GM12878 (cell line): Measurements from ENCODE around the gene JAKMIP1. TPM values are rescaled to one million over a fixed set of nuclear protein-coding genes. Genes with fewer than 3 reads are reported as not detected.

Experiments used
- ATAC-seq: fragments of 200-7000 bp; cut with Tn5 transposase; 3 replicates; pipeline ENCODE4 v1.9.1; 2020; ENCODE audit warnings: mild to moderate bottlenecking, moderate library complexity
- BruUV-seq: library from RNA; stranded (reverse); fragments of 400-500 nt; replicated peaks from 2 replicates; lab custom pipeline; 2021; lab: Mats Ljungman, UMichigan
- CTCF ChIA-PET: fragments of 300-600 bp; sonication (Branson Sonifier 250); formaldehyde crosslinking; extraction: SDS; loops from one replicate; lab custom pipeline; 2021; ENCODE audit warnings: inconsistent platforms; lab: Yijun Ruan, JAX
- POLR2A ChIA-PET: fragments of 350-600 bp; formaldehyde crosslinking; extraction: SDS; loops from one replicate; lab custom pipeline; 2021; ENCODE audit warnings: inconsistent platforms; lab: Charles Lee
- RAD21 ChIA-PET: fragments of 300-600 bp; sonication (Branson Sonifier 250); formaldehyde crosslinking; loops from one replicate; lab custom pipeline; 2023; ENCODE audit warnings: antibody characterized with exemption; ENCODE audit not compliant: unreplicated experiment; lab: Charles Lee
- SMC1A ChIA-PET: fragments of 300-600 bp; sonication (Branson Sonifier 250); formaldehyde crosslinking; loops from one replicate; lab custom pipeline; 2023; ENCODE audit not compliant: unreplicated experiment, uncharacterized antibody; lab: Charles Lee
- DNase-seq: peaks from one replicate; pipeline ENCODE4 v3.0.0-alpha.2; 2011; ENCODE audit warnings: low read depth, low spot score
- FAIRE-seq: peaks from 3 replicates; lab custom pipeline; 2011; peaks lifted over from hg19 to GRCh38; lab: Jason Lieb, UNC
- H2AFZ ChIP-seq: 2 replicates; pipeline ENCODE4 v1.6.0; 2011; ENCODE audit warnings: low read depth, low read length, control low read depth; ENCODE audit not compliant: control insufficient read depth
- H3K27ac ChIP-seq: 2 replicates; pipeline ENCODE4 v1.5.1; 2011; ENCODE audit warnings: control low read depth; ENCODE audit not compliant: control insufficient read depth, insufficient read depth
- H3K27me3 ChIP-seq, 2 experiments: replicated peaks in 1 of 2; 2 replicates each; pipeline versions ENCODE4 v1.6.0 to v1.6.1; 2011; ENCODE audit warnings: low read length in 1 of 2; ENCODE audit not compliant: control insufficient read depth in 2 of 2, insufficient read depth in 2 of 2
- H3K36me3 ChIP-seq, 2 experiments: 2 replicates each; pipeline ENCODE4 v1.5.1; 2011; ENCODE audit warnings: low read length in 1 of 2; ENCODE audit not compliant: control insufficient read depth in 2 of 2, insufficient read depth in 2 of 2
- H3K4me1 ChIP-seq: 2 replicates; pipeline ENCODE4 v1.6.1; 2011; ENCODE audit warnings: mild to moderate bottlenecking, low read length, moderate library complexity, mixed read lengths; ENCODE audit not compliant: control insufficient read depth, insufficient read depth
- H3K4me2 ChIP-seq: 2 replicates; pipeline ENCODE4 v1.6.0; 2011; ENCODE audit warnings: control low read depth; ENCODE audit not compliant: control insufficient read depth, insufficient read depth
- H3K4me3 ChIP-seq: fragments of 200-600 bp; sonication (generic); 2 replicates; pipeline ENCODE4 v1.5.1; 2016
- H3K79me2 ChIP-seq: 2 replicates; pipeline ENCODE4 v1.6.0; 2011; ENCODE audit warnings: low read length; ENCODE audit not compliant: control insufficient read depth, insufficient read depth
- H3K9ac ChIP-seq: 2 replicates; pipeline ENCODE4 v1.8.0; 2011; ENCODE audit warnings: low read length, control low read depth, mixed read lengths; ENCODE audit not compliant: control insufficient read depth, insufficient read depth
- H3K9me3 ChIP-seq: replicated peaks from 3 replicates; pipeline ENCODE4 v1.5.1; 2011; ENCODE audit warnings: mild to moderate bottlenecking, low read length; ENCODE audit not compliant: control insufficient read depth, insufficient read depth
- H4K20me1 ChIP-seq: 2 replicates; pipeline ENCODE4 v1.6.0; 2011; ENCODE audit not compliant: control insufficient read depth, insufficient read depth
- IRF4 ChIP-seq: IDR thresholded peaks from 2 replicates; pipeline ENCODE4 v1.6.1; 2011; ENCODE audit warnings: low read depth, low read length
- TBL1XR1 ChIP-seq: IDR thresholded peaks from 2 replicates; pipeline ENCODE4 v1.6.1; 2012; ENCODE audit warnings: low read depth, low read length, improper control_type of control experiment
- ZNF592 ChIP-seq: fragments of 450-650 bp; IDR thresholded peaks from 2 replicates; pipeline ENCODE4 v1.6.1; 2017; ENCODE audit warnings: mild to moderate bottlenecking, moderate library complexity
- WGBS: methylation state at CpG from one replicate; pipeline ENCODE4 v1.1.6; 2016; ENCODE audit warnings: low lambda C conversion rate; ENCODE audit not compliant: insufficient replicate concordance, insufficient coverage; ENCODE audit errors: missing lambda C conversion rate; 5-methylcytosine and 5-hydroxymethylcytosine counted together
- in situ Hi-C: fragments of 300-500 bp; cut with MboI; formaldehyde crosslinking; loops from 9 replicates; pipeline ENCODE4 v1.14.3; 2018; ENCODE audit warnings: mixed read lengths
- intact Hi-C: fragments of 100-400 bp; cut with micrococcal nuclease; formaldehyde crosslinking; loops from one replicate; pipeline ENCODE4 v1.14.2; 2022; ENCODE audit not compliant: unreplicated experiment
- polyA plus RNA-seq, 11 experiments: library from polyadenylated mRNA; depleted of rRNA in 4 of 11; unstranded in 6 of 11; stranded (reverse) in 5 of 11; fragments of >200 nt; fragmentation: Nextera tagmentation in 4 of 11; fragmentation: Illumina TruSeq in 1 of 11; extraction: Ambion mirVana in 4 of 11; extraction: Trizol in 1 of 11; gene quantifications; 1 replicate in 1 of 11; 2 replicates in 10 of 11; pipeline versions ENCODE4 v1.2.1 to v1.2.3, GENCODE V29; 2011 to 2016; ENCODE audit warnings: inconsistent platforms in 2 of 11, missing spikeins in 2 of 11, low read depth in 1 of 11
- total RNA-seq, 4 experiments: library from RNA; depleted of rRNA in 3 of 4; stranded (reverse); fragments of >200 nt in 3 of 4; fragmentation: Illumina TruSeq in 1 of 4; extraction: Trizol in 1 of 4; gene quantifications; 2 replicates each; pipeline versions ENCODE4 v1.2.1 to v1.2.3, GENCODE V29; 2013 to 2021

Gene JAKMIP1
- total and polyA plus RNA-seq, 10 of the 15 experiments (the other 5 are each of a cell fraction or from before 2014, with no cell fraction given), result 0.52 to 16.7 (median 12.3) TPM

- ChIA-PET CTCF (interaction anchor here (0.9 to 1.5 kb wide), 2 partner anchors 15 to 18 kb away, joined by 3 to 6 read pairs; no protein-coding TSS in a partner anchor), POLR2A (no interaction called here), RAD21 (interaction anchor here (1.0 kb wide), 2 partner anchors 18 to 28 kb away, joined by 3 to 4 read pairs; partner anchors contain the start of gene JAKMIP1), SMC1A (interaction anchor here (1.3 to 1.5 kb wide), 3 partner anchors 8 to 26 kb away, joined by 3 to 5 read pairs (median 4); no protein-coding TSS in a partner anchor)
- ATAC-seq (no peak), DNase-seq (no peak), FAIRE-seq (no peak)
- H3K4me3 ChIP-seq, result no peak overlapping the region
- H2AFZ ChIP-seq, result no peak overlapping the region
- no peak overlapping the region for H3K9ac ChIP-seq
- no TSS peak for BruUV-seq
- no peak overlapping the region for H3K27ac ChIP-seq
- intact Hi-C loops, result no loop called here
- in situ Hi-C loops, result no loop called here
- H3K9me3 ChIP-seq, result no peaks in the 10 kb centered on the region; the same call in 2 of the 3 replicates
- H4K20me1 ChIP-seq, result no peaks in the 10 kb centered on the region
- peaks cover 10% of the 10 kb centered on the region for H3K4me1 ChIP-seq
- WGBS, result 57% methylated on average over 3 of the region's 3 CpGs
- H3K36me3 ChIP-seq, result no peaks in the 10 kb centered on the region
- H3K27me3 ChIP-seq, result no peaks in the 10 kb centered on the region
- H3K4me2 ChIP-seq, result no peak overlapping the region
- TF ChIP-seq TBL1XR1 (no peak), IRF4 (no peak), ZNF592 (no peak)
- H3K79me2 ChIP-seq, result peaks cover 3% of the 10 kb centered on the region; the same call in 1 of the 2 replicates
Observed at GRCh38 chr4:6172927-6173200, 27.5 kb downstream of the JAKMIP1 start.
